ENCODE measurements around the gene C2orf92. TPM values are rescaled to one million over a fixed set of nuclear protein-coding genes. Genes with fewer than 3 reads are reported as not detected.

Gene C2orf92
- total RNA-seq, 1 experiment from 2014 or later: 11.2 TPM

DNA sequence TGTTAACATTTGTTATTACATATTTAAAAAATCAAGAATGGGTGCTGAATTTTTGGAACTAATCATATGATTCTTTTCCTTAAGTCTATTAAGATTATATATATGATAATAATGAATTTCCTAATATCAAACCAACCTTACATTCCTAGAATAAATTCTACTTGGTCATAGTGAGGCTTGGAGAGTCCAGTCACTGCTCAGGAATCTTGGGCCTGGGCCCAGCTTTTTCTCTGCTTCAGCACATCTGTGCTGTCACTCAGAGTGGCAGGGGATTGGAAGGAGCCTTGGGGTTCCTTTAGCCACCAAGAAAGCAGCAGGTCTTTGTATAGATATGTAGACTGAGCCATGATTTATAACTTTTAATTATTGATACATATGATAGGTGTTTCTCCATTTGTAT is 24.0 kb downstream of the C2orf92 start:
- no TSS peak for BruUV-seq (replicated peaks)
- intact Hi-C loops (cut with micrococcal nuclease; ENCODE audit: unreplicated experiment): no loop called here
- H3K4me1 ChIP-seq (replicated peaks; ENCODE audit: insufficient read depth): peaks cover 25% of the 10 kb centered on the region

DNA sequence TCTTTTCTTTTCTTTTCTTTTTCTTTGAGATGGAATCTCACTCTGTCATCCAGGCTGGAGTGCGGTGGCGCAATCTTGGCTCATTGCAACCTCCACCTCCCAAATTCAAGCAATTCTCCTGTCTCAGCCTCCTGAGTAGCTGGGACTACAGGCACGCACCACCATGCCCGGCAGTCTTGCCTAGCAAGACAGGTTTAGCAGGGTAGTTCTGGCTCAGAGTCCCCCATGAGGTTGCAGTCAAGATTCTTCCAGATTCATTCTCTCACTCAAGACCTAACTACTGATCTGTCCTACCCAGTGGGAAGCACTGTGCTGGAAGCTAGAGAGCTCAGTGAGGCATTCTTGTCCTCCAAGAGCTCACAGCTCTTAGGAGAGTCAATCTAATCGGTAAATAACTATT is 26.2 kb downstream of the C2orf92 start:
- Histone ChIP-seq H3F3A (ENCODE audit: insufficient read depth, low read depth) (peaks cover 9% of the 10 kb centered on the region; the same call in 1 of the 2 replicates), H3K9me3 (ENCODE audit: insufficient read depth, low read depth) (peaks cover 18% of the 10 kb centered on the region), H3K79me2 (ENCODE audit: low read depth) (no peaks in the 10 kb centered on the region), H3K27me3 (ENCODE audit: insufficient read depth, low read depth) (no peaks in the 10 kb centered on the region), H3K27ac (no peak overlapping the region), H4K20me1 (ENCODE audit: insufficient read depth) (no peaks in the 10 kb centered on the region), H3K9me2 (ENCODE audit: insufficient read depth) (no peaks in the 10 kb centered on the region), H3K4me2 (no peak overlapping the region), H2AFZ (no peak overlapping the region), H3K4me1 (replicated peaks; ENCODE audit: insufficient read depth) (peaks cover 13% of the 10 kb centered on the region), H3K4me3 (no peak overlapping the region), H3K36me3 (ENCODE audit: low read depth) (no peaks in the 10 kb centered on the region)
- CTCF ChIA-PET: interaction anchor here (0.7 kb wide), 1 partner anchor 34 kb away, joined by 5 read pairs; no protein-coding TSS in a partner anchor
- DNase-seq: no peak
- intact Hi-C loops (cut with micrococcal nuclease; ENCODE audit: unreplicated experiment): loop anchor here (5.0 kb wide), 1 partner anchor 48 kb away; the partner anchor contains the start of gene COX5B
- TF ChIP-seq, protein P1, sequence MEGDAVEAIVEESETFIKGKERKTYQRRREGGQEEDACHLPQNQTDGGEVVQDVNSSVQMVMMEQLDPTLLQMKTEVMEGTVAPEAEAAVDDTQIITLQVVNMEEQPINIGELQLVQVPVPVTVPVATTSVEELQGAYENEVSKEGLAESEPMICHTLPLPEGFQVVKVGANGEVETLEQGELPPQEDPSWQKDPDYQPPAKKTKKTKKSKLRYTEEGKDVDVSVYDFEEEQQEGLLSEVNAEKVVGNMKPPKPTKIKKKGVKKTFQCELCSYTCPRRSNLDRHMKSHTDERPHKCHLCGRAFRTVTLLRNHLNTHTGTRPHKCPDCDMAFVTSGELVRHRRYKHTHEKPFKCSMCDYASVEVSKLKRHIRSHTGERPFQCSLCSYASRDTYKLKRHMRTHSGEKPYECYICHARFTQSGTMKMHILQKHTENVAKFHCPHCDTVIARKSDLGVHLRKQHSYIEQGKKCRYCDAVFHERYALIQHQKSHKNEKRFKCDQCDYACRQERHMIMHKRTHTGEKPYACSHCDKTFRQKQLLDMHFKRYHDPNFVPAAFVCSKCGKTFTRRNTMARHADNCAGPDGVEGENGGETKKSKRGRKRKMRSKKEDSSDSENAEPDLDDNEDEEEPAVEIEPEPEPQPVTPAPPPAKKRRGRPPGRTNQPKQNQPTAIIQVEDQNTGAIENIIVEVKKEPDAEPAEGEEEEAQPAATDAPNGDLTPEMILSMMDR (conservative IDR thresholded peaks at IDR 0.05): no peak
- TF ChIP-seq EZH2 (IDR thresholded peaks at IDR 0.05; ENCODE audit: low read depth): no peak
- POLR2A ChIA-PET (ENCODE audit: unreplicated experiment): interaction anchor here (0.7 kb wide), 1 partner anchor 33 kb away, joined by 3 read pairs; no protein-coding TSS in a partner anchor
- no TSS peak for BruUV-seq (replicated peaks)

More for the DNA sequence above, 24.0 kb downstream of the C2orf92 start:
- TF ChIP-seq EZH2 (IDR thresholded peaks at IDR 0.05; ENCODE audit: low read depth): no peak
- TF ChIP-seq, protein P1 (conservative IDR thresholded peaks at IDR 0.05): no peak
- Histone ChIP-seq H3K27ac (no peak overlapping the region), H3K27me3 (ENCODE audit: insufficient read depth, low read depth) (no peaks in the 10 kb centered on the region), H4K20me1 (ENCODE audit: insufficient read depth) (no peaks in the 10 kb centered on the region), H3K4me3 (no peak overlapping the region), H3K9me2 (ENCODE audit: insufficient read depth) (no peaks in the 10 kb centered on the region), H2AFZ (no peak overlapping the region), H3F3A (ENCODE audit: insufficient read depth, low read depth) (peaks cover 14% of the 10 kb centered on the region; the same call in 1 of the 2 replicates), H3K9me3 (ENCODE audit: insufficient read depth, low read depth) (peaks cover 18% of the 10 kb centered on the region), H3K4me2 (no peak overlapping the region), H3K79me2 (ENCODE audit: low read depth) (no peaks in the 10 kb centered on the region), H3K36me3 (ENCODE audit: low read depth) (no peaks in the 10 kb centered on the region)
- ChIA-PET CTCF (no interaction called here), POLR2A (ENCODE audit: unreplicated experiment) (no interaction called here)
- peak; percentile 39 to 65 for DNase-seq

DNA sequence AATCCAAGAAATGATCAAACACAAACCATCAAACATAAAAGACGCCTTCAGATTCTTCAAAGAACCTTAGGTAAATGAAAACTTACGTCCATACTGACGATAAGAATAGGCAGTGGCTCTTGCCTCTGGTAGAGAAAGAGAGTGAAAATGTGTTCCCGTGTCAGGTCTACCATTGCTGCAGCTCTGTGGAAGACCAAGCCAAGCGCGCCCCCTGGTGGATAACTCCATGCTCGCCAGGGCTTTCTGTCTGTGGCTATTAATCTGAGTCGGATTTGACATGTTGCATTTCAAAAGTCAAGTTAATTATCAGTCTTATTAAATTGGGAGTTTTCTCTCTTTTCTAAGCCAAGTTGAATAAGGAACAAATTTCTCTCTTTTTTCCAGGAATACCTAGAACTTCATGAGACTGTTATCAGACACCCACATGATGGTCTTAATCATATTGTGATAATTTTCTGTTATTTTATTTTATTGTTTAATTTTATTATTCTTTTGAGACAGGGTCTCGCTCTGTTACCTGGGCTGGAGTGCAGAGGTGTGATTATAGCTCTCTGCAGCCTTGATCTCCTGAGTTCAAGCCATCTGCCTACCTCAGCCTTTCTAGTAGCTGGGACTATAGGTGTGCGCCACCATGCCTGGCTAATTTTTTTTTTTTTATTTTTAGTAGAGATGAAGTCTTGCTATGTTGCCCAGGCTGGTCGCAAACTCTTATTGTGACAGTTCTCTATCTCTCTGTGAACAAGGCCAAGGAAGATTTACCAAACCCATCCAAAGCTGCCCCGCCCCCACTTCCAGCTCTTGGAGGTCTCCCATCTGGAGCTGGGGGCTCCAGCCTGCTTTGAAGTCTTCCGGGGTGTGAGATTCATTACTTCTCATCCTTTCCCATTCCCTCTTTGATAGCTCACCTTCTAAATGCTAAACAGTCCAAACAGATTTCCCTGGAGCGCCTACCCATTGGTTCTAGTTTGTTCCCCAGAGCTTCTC is 28.0 kb downstream of the C2orf92 start:
- Histone ChIP-seq H3K4me2 (peak overlapping the region; percentile 44), H3K4me1 (replicated peaks; ENCODE audit: insufficient read depth) (no peaks in the 10 kb centered on the region), H3K27me3 (ENCODE audit: insufficient read depth, low read depth) (no peaks in the 10 kb centered on the region), H4K20me1 (ENCODE audit: insufficient read depth) (no peaks in the 10 kb centered on the region), H3K4me3 (peak overlapping the region; percentile 1; the same call in 1 of the 2 replicates), H3K36me3 (ENCODE audit: low read depth) (no peaks in the 10 kb centered on the region), H3K9me2 (ENCODE audit: insufficient read depth) (no peaks in the 10 kb centered on the region), H3K9me3 (ENCODE audit: insufficient read depth, low read depth) (peaks cover 17% of the 10 kb centered on the region), H3K27ac (no peak overlapping the region), H2AFZ (no peak overlapping the region), H3F3A (ENCODE audit: insufficient read depth, low read depth) (peaks cover 9% of the 10 kb centered on the region; the same call in 1 of the 2 replicates), H3K79me2 (ENCODE audit: low read depth) (no peaks in the 10 kb centered on the region)
- intact Hi-C loops (cut with micrococcal nuclease; ENCODE audit: unreplicated experiment): loop anchor here (1.0 to 5.0 kb wide), 3 partner anchors 33 to 106 kb away; partner anchors contain the start of genes ACTR1B and COX5B
- CTCF ChIA-PET: interaction anchor here (0.5 to 1.4 kb wide), 9 partner anchors 26 to 687 kb away, joined by 3 to 10 read pairs (median 3); no protein-coding TSS in a partner anchor
- no peak for TF ChIP-seq EZH2 (IDR thresholded peaks at IDR 0.05; ENCODE audit: low read depth)
- TF ChIP-seq, protein P1 (conservative IDR thresholded peaks at IDR 0.05): peak; percentile 99
- peak; percentile 70 to 88 for DNase-seq
- POLR2A ChIA-PET (ENCODE audit: unreplicated experiment): no interaction called here
- BruUV-seq (replicated peaks): no TSS peak
